Activated naive CD4-positive, alpha-beta T cell treated with anti-CD3 and anti-CD28 coated beads, Interleukin-2, amount 50 U/mL, for 72 hours (primary cell): ENCODE data around the gene CBFA2T2. TPM values are rescaled to one million over a fixed set of nuclear protein-coding genes. Genes with fewer than 3 reads are reported as not detected.

Experiments used
- ATAC-seq, 2 donors: fragments of 150-1000 bp; cut with Tn5 transposase; 2 replicates each; pipeline ENCODE4 v1.10.0; 2021; ENCODE audit warnings: mild to moderate bottlenecking in 2 of 2, moderate library complexity in 2 of 2
- DNase-seq, 2 donors: peaks; one replicate each; pipeline ENCODE4 v3.0.0; 2021 to 2022; ENCODE audit warnings: low spot score in 2 of 2
- H3K27ac Mint-ChIP-seq, 2 donors: one replicate each; pipeline ENCODE4 v1.8.0; 2022; ENCODE audit warnings: mild to moderate bottlenecking in 2 of 2, mixed read lengths in 2 of 2
- H3K36me3 Mint-ChIP-seq, 2 donors: one replicate each; pipeline ENCODE4 v1.8.0; 2022; ENCODE audit warnings: mixed read lengths in 2 of 2
- H3K9me3 Mint-ChIP-seq, 2 donors: one replicate each; pipeline ENCODE4 v1.8.0; 2022; ENCODE audit warnings: mixed read lengths in 2 of 2
- total RNA-seq, 2 donors: library from RNA; stranded (reverse); gene quantifications; one replicate each; pipeline ENCODE4 v1.2.3, GENCODE V29; 2022

The CBFA2T2 gene
- total RNA-seq, 2 donors from 2014 or later = 13.7 to 16.3 TPM

- no peak for DNase-seq
- peak overlapping the region in 1 of 2 donors; percentile 77 for H3K27ac Mint-ChIP-seq
- no peak for ATAC-seq
- H3K36me3 Mint-ChIP-seq = no peaks in the 10 kb centered on the region
- H3K9me3 Mint-ChIP-seq = no peaks in the 10 kb centered on the region
These were observed 165.3 kb downstream of the CBFA2T2 start for GRCh38 chr20:33655164-33655563.

- Mint-ChIP-seq H3K9me3 (no peaks in the 10 kb centered on the region), H3K27ac (peak overlapping the region in 1 of 2 donors; percentile 50), H3K36me3 (no peaks in the 10 kb centered on the region)
- no peak for ATAC-seq
- DNase-seq = no peak
These were observed 166.3 kb downstream of the CBFA2T2 start for GRCh38 chr20:33656010-33656782.

GRCh38 chr20:33656783-33657703 is 167.1 kb downstream of the CBFA2T2 start:
- H3K9me3 Mint-ChIP-seq = no peaks in the 10 kb centered on the region
- H3K27ac Mint-ChIP-seq = peak overlapping the region in 1 of 2 donors; percentile 50
- no peaks in the 10 kb centered on the region for H3K36me3 Mint-ChIP-seq
- DNase-seq (no peak), ATAC-seq (no peak)

DNA sequence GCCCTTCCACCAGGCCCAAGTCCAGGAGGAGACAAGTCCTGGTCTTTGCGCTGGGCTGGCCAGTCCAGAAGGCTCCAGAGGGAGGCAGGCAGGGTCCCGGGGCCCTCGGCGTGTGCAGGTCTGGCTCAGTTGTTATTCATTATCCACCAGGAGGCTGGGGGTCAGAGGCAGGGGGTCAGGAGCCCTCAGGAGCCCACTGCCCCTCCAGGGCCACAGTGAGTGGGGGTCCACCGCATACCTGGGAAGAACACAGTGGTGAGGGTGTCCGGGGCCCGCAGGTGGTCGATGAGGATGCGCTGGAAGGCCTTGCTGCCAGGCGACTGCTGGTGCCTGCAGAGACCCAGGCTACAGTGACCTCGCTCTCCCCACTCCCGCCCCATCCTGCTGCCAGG is 167.8 kb downstream of the CBFA2T2 start:
- Mint-ChIP-seq H3K36me3 (no peaks in the 10 kb centered on the region), H3K9me3 (no peaks in the 10 kb centered on the region), H3K27ac (no peak overlapping the region)
- no peak for DNase-seq
- ATAC-seq = no peak

- H3K9me3 Mint-ChIP-seq = no peaks in the 10 kb centered on the region
- ATAC-seq = no peak
- DNase-seq = no peak
- H3K36me3 Mint-ChIP-seq = no peaks in the 10 kb centered on the region
- H3K27ac Mint-ChIP-seq = no peak overlapping the region
These were observed 168.6 kb downstream of the CBFA2T2 start for GRCh38 chr20:33658510-33658909.

DNA sequence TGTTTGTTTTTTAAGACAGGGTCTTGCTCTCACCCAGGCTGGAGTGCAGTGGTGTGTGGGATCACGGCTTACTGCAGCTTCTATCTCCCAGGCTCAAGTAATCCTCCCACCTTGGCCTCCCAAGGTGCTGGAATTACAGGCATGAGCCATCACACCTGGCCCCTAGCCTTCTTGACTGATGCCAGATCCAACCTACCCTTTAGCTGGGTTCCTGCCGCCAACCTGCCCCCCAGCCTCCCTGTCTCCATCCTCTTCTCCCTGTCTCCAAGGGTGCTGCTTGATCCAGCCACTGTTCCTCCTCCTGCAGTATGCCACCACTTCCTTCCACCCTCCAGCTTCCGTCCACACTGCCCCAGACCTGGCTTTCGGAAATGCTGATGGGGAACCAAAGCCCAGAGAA is 169.0 kb downstream of the CBFA2T2 start:
- no peaks in the 10 kb centered on the region for H3K9me3 Mint-ChIP-seq
- ATAC-seq = no peak
- H3K36me3 Mint-ChIP-seq = no peaks in the 10 kb centered on the region
- H3K27ac Mint-ChIP-seq = no peak overlapping the region
- no peak for DNase-seq

- ATAC-seq (no peak), DNase-seq (no peak)
- peaks cover 0 to under 1% of the 10 kb centered on the region in 2 donors for H3K36me3 Mint-ChIP-seq
- H3K9me3 Mint-ChIP-seq = no peaks in the 10 kb centered on the region
- H3K27ac Mint-ChIP-seq = no peak overlapping the region
These were observed 169.6 kb downstream of the CBFA2T2 start for GRCh38 chr20:33659341-33660034.

DNA sequence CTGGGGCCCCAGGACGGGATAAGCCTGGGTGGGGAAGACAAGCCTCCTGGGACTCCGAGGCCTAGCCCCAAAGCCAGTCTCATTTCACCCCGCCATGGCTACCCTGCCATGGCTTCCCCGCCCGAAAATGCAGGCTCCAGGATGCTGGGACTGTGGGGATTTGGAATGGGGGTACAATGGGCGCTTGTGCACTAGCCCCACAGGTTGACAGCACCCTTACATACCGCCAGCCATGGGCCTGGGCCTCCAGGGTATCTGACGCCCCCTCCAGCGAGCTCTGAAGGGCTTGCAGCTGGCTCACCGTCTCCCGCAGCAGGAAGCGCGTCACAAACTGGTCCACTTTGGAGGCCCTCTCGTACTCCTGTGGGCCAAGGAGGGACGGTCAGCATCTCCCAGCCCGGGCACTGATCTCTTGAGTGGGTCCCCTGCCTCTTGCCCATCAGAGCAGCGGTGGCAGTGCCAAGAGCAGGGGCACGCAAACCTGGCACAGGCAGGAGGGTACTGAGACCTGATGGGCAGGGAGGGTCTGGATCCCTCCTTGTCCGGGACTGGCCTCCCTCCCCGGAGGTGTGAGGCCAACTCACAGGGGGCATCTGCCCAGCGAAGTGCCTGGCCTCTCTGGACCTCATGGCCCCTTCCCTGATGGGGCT is 170.3 kb downstream of the CBFA2T2 start:
- DNase-seq (no peak), ATAC-seq (no peak)
- H3K9me3 Mint-ChIP-seq = no peaks in the 10 kb centered on the region

GRCh38 chr20:33660685-33661058 is 170.8 kb downstream of the CBFA2T2 start:
- DNase-seq (no peak), ATAC-seq (no peak)
- H3K9me3 Mint-ChIP-seq = no peaks in the 10 kb centered on the region
- H3K27ac Mint-ChIP-seq = no peak overlapping the region
- H3K36me3 Mint-ChIP-seq = peaks cover 0 to 5% of the 10 kb centered on the region in 2 donors

More for the DNA sequence above, 170.3 kb downstream of the CBFA2T2 start:
- Mint-ChIP-seq H3K27ac (no peak overlapping the region), H3K36me3 (peaks cover 0 to 5% of the 10 kb centered on the region in 2 donors)

- ATAC-seq (no peak), DNase-seq (no peak)
- Mint-ChIP-seq H3K27ac (peak within 1 kb of the TSS; percentile 81 to 88), H3K9me3 (no peaks in the 10 kb centered on the region), H3K36me3 (peaks cover 5 to 6% of the 10 kb centered on the region in 2 donors)
These were observed 172.3 kb downstream of the CBFA2T2 start, which contains the start of gene C20orf144 for GRCh38 chr20:33662172-33662571. TSS of gene C20orf144 (plus strand) at chr20:33662327. CDS start at chr20:33662346, 19 bp downstream.

GRCh38 chr20:33663161-33664084 is 173.5 kb downstream of the CBFA2T2 start:
- H3K27ac Mint-ChIP-seq = peak overlapping the region; percentile 81 to 88
- ATAC-seq = peak; percentile 67 to 74

DNA sequence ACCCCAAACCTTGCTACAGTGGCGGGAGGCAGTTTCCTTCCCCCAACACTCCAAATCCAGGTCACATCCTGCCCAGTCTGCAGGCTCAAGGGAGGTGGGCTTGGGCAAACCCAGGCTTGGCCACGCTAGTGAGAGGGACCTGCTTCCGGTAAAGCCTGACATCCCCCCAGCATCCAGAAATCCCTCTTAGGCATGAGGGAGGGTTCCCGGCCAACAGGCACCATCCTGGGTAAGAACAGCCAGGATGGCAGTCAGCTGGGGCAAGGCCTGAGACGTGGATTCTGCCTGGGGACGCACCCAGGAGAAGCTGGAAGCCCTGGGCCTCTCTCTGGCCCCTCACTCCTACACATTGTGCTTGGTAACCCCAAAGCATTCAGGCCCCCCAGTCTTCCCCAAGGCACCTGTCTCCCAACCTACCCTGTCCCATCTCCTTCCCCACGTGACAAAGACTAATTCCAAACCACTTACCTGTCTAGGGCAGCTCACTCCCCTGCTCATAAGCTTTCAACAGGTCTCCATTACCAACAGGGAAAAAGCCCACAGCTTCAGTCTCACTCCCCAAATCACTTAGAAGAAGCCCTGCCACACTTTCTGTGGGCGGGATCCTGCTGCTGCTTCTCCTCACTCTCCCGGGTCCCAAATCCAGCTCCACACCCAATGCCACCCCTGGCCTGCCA is 174.3 kb downstream of the CBFA2T2 start:
- no peak for ATAC-seq
- no peaks in the 10 kb centered on the region for H3K9me3 Mint-ChIP-seq
- DNase-seq = no peak
- H3K27ac Mint-ChIP-seq = peak overlapping the region; percentile 81
- peaks cover 5 to 6% of the 10 kb centered on the region in 2 donors for H3K36me3 Mint-ChIP-seq

More at GRCh38 chr20:33663161-33664084, 173.5 kb downstream of the CBFA2T2 start:
- Mint-ChIP-seq H3K9me3 (no peaks in the 10 kb centered on the region), H3K36me3 (peaks cover 5 to 6% of the 10 kb centered on the region in 2 donors)
- peak; percentile 78 to 87 for DNase-seq

DNA sequence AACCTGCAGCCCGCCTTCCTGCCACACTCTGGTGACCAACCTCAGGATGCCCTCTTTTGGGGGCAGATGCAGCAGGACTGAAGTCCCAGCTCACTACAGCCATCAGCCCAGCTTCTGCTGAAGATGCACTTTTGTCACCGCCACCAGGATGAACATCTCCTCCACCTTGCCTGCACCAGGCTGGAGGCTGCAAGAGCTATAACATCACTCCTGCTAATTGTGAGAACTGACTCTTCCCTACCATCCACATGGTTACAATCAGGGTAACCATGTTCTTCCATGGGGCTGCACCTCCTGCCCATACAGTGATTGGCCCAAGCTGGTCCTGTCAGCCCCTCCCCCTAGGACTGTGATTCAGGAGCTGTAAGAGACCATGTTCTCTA is 174.9 kb downstream of the CBFA2T2 start:
- no peak for DNase-seq
- Mint-ChIP-seq H3K36me3 (peaks cover 5 to 6% of the 10 kb centered on the region in 2 donors), H3K27ac (peak overlapping the region; percentile 81), H3K9me3 (no peaks in the 10 kb centered on the region)
- ATAC-seq = no peak

GRCh38 chr20:33666293-33667244 is 176.7 kb downstream of the CBFA2T2 start, which contains the start of gene ACTL10:
TSS of gene ACTL10 (plus strand) at chr20:33666943. CDS start at chr20:33667498, 555 bp downstream.
- ATAC-seq = peak; percentile 62 to 63
- no peaks in the 10 kb centered on the region for H3K9me3 Mint-ChIP-seq

More at GRCh38 chr20:33666293-33667244, 176.7 kb downstream of the CBFA2T2 start, which contains the start of gene ACTL10:
- Mint-ChIP-seq H3K36me3 (peaks cover 5 to 6% of the 10 kb centered on the region in 2 donors), H3K27ac (peak within 1 kb of the TSS; percentile 92 to 93)
- DNase-seq = peak; percentile 83 to 88
